HG03571 (cell line): ENCODE measurements around the gene ACTRT2.

Experiments
- ATAC-seq: cut with Tn5 transposase; IDR thresholded peaks from one replicate; pipeline ENCODE4 v1.9.1; 2021; ENCODE audit not compliant: unreplicated experiment

Gene ACTRT2

GRCh38 chr1:3001471-3002348 lies 19.6 kb upstream of the ACTRT2 start:
- ATAC-seq: no peak

DNA sequence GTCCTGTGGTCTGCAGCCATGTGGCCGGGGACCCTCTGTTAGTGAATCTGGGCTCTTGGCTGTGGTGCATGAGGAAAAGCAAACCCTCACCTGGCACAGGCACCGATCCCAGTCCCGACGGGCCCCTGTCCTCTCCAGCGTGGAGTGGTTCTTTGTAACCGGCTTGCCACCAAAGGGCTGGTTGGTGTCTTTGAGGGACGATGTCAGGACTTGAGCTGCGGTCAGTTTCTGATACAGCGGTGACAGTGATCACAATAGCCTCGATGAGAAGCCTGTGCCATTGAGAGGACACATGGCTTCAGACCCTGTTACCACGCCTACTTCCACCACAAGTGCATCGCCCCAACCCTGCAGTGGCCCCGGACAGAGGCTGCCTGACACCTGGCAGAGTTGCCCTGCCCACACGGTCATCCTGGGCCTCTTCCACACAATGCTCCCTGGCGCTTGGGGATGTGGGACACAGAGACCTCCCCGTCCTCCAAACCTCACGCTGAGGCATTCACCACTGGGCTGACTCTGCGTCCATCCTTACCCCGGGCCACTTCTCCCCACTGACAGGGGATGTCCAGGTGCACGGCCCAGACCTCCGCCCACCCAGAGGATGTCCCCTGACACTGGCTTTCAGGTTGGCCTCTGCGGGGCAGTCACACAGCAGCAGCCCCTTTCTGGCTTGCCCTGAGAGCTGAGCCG lies 18.8 kb upstream of the ACTRT2 start:
- ATAC-seq: no peak

DNA sequence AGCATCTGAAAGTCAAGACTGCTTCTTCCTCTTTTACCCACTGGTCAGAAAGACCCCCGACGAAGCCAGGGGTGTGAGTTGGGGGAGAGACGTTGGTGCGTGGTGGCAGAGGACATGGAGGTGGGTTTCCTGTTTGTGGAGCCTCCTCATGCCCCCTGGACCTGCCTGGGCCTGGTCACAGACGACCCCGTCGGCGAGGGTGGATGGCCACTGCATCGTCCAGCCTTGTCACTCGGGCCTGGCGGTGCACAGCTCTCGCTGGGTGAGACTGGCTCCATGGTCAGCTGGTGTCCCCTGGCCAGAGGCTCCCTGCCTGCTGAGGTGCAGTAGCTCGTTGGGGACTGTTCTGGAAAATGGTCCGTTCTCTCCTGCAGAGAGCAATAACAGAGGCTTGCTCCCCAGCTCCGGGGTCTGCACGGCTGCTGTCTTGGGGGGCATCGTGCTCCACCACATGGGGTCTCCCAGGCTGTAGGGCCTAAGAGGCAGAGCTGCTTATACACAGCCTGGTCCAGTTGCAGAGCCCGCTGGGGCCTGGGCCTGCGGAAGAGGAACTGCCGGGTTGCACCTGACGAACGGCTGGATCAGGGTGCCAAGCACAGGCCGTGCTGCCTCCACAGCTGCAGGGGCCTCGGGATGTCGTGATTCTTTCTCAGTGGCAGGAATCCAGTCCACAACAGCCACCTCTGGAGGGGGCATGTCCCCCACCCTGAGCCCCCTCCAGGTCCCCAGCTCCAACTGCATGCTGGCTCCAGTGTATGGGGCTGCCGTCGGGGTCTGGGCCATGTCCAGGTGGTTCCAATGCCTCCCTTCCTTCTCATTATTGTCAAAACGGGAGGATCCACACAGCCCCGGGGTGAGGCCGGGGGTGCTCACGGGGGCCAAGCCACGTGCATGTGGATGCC lies 18.0 kb upstream of the ACTRT2 start:
- ATAC-seq: no peak

GRCh38 chr1:3003941-3004270 lies 17.4 kb upstream of the ACTRT2 start:
- no peak for ATAC-seq

DNA sequence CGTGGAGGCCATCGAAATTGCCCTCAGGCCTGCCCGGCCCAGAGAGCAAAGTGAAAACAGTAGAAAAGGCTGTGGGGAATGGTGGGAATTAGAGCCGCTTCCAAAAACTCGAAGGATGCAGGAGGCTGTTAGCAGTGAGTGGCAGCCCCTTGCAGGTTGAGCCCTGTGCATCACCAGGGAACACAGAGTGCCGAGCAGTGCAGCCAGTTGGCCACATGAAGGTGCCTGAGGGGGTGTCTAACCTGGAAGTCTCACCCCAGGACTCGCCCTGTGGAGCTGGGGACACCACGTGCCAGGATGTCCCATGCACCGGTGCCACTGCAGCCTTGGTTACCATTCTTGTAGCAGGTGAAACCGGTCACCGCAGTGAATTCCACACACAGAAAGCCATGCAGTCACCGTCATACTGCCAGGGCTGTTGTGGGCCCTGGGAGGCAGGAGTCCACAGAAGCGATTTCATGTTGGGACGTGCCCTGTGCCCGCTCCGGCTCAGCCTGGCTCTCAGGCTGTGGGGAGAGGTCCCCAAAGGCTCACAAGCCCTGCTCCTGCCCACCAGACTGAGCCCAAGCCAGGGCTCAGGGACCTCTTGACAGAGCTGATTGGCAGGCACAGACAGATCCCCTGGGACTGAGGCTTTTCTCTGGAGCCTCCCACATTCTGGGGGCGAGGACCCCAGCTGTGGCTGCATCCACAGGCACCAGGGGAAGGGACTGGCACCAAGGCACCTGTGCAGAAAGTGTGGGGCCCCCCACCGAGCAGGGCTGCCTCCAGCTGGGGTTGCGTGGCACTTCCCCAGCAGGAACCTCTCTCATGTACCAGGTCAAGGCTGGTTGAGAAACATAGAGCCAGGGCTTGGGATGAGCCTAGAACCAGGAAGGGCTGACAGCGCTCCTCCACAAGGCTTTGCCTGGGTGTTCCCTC lies 16.7 kb upstream of the ACTRT2 start:
- no peak for ATAC-seq

DNA sequence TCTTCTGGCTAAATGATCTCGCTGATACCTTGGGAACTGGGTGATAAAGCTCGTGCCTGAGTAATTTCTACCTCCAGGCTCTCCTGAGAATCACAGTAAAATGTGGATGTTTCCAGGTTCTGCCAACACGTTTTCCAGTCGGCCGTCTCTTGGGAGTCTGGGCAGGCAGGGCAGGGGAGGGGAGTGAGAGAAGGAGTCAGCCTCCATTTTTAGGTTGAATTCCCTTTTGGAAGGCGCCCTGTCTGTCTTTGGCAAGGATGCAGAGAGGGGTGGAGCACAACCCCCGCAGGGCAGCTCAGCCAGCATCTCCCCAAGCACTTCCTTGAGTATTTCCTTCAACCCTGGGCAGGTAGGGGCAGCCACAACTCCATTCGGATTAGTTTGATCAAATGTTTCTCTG lies 15.5 kb upstream of the ACTRT2 start:
- ATAC-seq: no peak

GRCh38 chr1:3007298-3008147 lies 13.7 kb upstream of the ACTRT2 start:
- ATAC-seq: no peak

DNA sequence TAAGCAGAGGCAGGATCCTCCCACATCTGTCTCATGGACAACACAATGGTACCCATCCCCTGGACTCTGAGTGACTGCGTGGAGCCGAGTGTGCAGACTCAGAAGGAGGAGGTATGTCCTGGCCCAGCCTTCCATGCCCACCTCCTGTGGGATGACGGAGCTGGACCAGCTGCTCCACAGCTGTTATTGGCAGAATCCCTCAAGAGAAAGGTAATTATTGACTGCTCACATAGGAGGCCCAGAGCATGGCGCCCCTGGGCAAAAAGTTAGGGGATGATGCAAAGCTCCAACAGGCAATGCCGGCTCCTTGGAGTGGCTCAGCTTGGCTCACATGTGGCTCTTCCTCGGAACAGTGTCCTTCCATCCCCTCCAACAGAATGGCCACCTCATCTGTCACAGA lies 12.2 kb upstream of the ACTRT2 start:
- ATAC-seq: no peak

GRCh38 chr1:3009556-3009955 lies 11.7 kb upstream of the ACTRT2 start:
- ATAC-seq: no peak

GRCh38 chr1:3011127-3011526 lies 10.1 kb upstream of the ACTRT2 start:
- ATAC-seq: no peak

DNA sequence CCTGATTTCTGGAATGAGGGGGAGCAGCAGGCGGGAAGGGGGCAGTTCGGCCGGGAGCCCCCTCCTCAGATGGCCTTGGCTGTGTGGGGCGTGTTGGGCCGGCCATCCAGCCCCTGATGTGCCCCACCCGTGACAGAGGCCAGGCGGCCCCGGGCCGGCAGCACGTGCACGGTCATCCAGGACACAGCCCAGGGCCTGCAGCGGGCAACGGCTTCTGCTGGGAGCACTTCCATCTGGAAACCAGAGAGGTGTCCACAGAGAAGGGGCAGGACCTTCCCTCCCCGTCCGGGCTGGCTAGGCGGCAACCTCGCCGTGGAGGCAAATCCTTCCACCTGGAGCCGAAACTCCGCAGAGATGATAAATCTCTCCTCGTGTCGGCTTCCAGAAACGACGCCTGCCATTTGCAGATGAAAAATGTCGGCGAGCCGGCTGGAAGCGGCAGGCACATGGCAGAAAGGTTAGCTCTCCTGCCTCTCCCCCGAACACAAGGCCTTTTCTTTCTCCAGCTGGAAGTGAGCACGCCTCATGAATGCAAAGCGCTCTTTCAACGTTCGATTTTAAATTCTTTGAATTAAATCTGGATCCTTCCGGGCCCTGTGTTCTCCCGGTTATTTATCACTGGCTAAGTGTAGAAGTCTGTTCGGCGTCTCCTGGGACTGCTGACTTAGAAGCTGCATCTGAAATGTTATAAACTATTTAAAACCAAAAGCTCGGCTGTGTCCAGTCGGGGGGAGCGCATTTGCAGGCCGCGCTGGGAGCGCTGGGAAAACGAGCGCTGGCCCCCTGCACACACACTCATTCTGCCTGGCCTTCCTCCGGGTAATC lies 9.4 kb upstream of the ACTRT2 start:
- ATAC-seq: no peak

DNA sequence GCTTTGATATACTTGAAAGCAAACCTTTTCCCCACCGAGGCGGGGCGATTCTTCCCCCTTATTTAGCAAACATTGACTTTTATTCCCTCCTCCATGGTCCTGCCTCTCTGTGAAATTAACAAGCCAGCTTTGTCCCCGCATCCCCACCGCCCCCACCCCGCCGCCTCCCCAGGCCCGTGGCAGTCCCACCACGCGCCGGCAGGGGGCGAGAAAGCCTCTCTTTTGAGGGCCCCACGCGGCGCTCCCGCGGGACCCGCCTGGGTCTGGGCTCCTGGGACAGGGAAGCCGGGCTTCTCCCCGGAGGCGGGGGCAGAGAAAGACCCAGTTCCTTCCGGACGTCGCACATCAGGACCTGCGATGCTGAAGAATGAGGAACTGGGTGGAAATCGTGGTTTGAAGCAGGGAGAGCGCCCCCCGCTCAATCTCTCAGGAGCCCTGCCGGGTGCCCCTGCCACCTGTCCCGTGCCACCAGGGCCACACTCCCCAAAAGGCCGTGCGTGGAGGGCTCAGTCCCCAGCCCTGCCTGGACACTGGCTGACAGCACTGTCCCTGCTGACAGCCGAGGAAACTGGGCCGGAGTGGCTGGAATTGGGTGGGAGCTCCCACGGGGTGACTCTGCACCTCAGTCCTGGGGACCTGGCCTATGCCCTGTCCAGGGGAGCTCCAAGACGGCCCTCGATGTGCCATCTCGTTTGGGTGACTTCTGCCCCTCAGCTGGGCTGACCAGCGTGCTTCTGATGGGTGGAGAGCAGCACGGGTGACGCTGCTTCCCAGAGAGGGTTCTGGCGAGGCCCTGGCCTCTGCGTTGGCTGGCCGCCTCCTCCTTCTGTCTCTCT lies 8.6 kb upstream of the ACTRT2 start:
- no peak for ATAC-seq

- ATAC-seq: no peak
Observed at GRCh38 chr1:3013371-3014049, 7.8 kb upstream of the ACTRT2 start.

- ATAC-seq: no peak
Observed at GRCh38 chr1:3014050-3014440, 7.2 kb upstream of the ACTRT2 start.

DNA sequence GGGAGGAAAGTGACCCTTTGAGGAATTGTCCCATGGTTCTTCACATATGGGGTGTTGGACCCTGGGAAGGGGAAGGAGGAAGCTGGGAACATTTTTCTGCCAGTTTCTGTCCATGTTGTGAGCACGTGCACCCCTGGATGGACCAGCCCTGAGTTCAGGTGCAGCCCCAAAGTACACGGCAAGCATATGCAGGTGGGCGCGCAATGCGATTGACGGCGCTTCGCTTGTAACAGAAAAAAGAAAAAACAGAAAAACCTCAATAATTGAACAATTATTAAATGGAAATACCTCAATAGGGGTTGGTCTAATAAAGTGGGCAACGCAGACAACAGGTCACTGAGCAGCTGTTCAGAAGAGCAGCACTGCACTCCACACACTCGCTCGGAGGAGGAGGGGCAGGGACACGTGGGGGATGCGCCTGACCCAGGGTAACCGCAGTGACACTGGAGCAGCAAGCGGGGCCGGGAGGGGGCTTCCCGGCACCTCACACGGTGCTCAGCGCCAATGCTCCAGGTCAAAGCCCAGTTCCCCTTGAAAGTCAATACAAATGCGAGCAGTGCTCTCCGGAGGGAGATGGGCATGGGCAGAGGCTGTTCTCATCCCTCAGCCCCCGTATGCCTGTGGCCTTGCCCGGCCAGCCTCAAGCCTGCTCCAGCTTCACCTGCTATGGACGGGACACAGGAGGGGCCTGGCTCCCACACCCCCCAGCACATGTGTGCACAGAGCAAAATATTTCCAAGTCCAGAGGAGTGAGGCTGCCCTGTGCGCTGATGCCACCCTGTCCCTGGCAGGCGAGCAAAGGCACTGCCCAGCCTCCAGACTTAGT lies 6.6 kb upstream of the ACTRT2 start:
- ATAC-seq: no peak

DNA sequence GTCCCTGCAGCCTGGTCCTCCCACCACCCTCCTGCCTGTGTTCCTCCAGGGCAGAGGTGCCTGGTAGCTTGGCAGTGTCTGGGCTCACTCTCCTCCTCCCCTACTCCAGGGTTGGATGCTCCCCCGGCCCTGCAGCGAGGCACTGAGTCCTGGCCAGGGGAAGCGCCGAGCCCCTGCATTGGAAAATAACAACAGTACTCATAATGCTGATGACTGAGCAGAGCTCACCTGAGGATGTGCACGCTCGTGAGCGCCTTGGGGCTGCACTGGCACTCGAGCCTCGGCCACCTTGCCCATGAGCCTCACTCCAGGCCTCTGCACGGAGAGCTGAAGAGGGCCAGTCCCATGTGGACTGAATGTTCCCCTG lies 6.0 kb upstream of the ACTRT2 start:
- ATAC-seq: no peak

- ATAC-seq: no peak
Observed at GRCh38 chr1:3015744-3016143, 5.5 kb upstream of the ACTRT2 start.
